Subcutaneous abdominal adipose tissue (tissue), 5 donors: ENCODE results near the gene SLC6A3.

Source experiments
- H3K27ac ChIP-seq: one replicate; pipeline ENCODE4 v1.7.0; 2013; ENCODE audit warnings: low read depth, mild to moderate bottlenecking, inconsistent platforms, low read length, moderate library complexity
- H3K27me3 ChIP-seq, 5 donors: one replicate each; pipeline ENCODE4 v1.7.0; 2013; ENCODE audit warnings: low read length in 5 of 5, inconsistent platforms in 1 of 5; ENCODE audit not compliant: control insufficient read depth in 5 of 5, insufficient read depth in 4 of 5
- H3K36me3 ChIP-seq, 5 donors: one replicate each; pipeline ENCODE4 v1.7.0; 2013; ENCODE audit warnings: low read length in 5 of 5; ENCODE audit not compliant: control insufficient read depth in 5 of 5, insufficient read depth in 5 of 5
- H3K4me1 ChIP-seq, 5 donors: one replicate each; pipeline ENCODE4 v1.7.0; 2013; ENCODE audit warnings: low read length in 5 of 5, mild to moderate bottlenecking in 3 of 5, moderate library complexity in 1 of 5; ENCODE audit not compliant: control insufficient read depth in 5 of 5, insufficient read depth in 5 of 5
- H3K4me3 ChIP-seq, 5 donors: one replicate each; pipeline ENCODE4 v1.7.0; 2013; ENCODE audit warnings: low read length in 5 of 5, low read depth in 1 of 5
- H3K9ac ChIP-seq, 5 donors: one replicate each; pipeline ENCODE4 v1.7.0; 2013; ENCODE audit warnings: low read length in 5 of 5, mild to moderate bottlenecking in 4 of 5, moderate library complexity in 3 of 5
- H3K9me3 ChIP-seq, 5 donors: one replicate each; pipeline ENCODE4 v1.7.0; 2013; ENCODE audit warnings: low read length in 5 of 5; ENCODE audit not compliant: control insufficient read depth in 5 of 5
- donor health status: healthy.
- donor health status: healthy.
- donor health status: healthy.
- donor health status: healthy.
- donor health status: healthy.

SLC6A3 gene

GRCh38 chr5:1417586-1418225 is 27.5 kb downstream of the SLC6A3 start:
- Histone ChIP-seq H3K27me3 (peaks cover 0 to 11% (median 3%) of the 10 kb centered on the region in 5 donors), H3K36me3 (no peaks in the 10 kb centered on the region), H3K4me1 (peaks cover 0 to 12% (median 9%) of the 10 kb centered on the region in 5 donors), H3K9me3 (peaks cover 0 to 3% (median 0%) of the 10 kb centered on the region in 5 donors), H3K4me3 (no peak overlapping the region), H3K27ac (no peak overlapping the region), H3K9ac (no peak overlapping the region)

- H3K27me3 ChIP-seq, result peaks cover 0 to 19% (median 8%) of the 10 kb centered on the region in 5 donors
- no peak overlapping the region for H3K27ac ChIP-seq
- H3K4me3 ChIP-seq, result no peak overlapping the region
- H3K36me3 ChIP-seq, result no peaks in the 10 kb centered on the region
- peaks cover 0 to 3% (median 0%) of the 10 kb centered on the region in 5 donors for H3K9me3 ChIP-seq
- no peak overlapping the region for H3K9ac ChIP-seq
- H3K4me1 ChIP-seq, result peaks cover 0 to 12% (median 9%) of the 10 kb centered on the region in 5 donors
These were observed 28.3 kb downstream of the SLC6A3 start for GRCh38 chr5:1416856-1417469.

GRCh38 chr5:1415626-1416360 is 29.4 kb downstream of the SLC6A3 start:
- peaks cover 0 to 9% (median 6%) of the 10 kb centered on the region in 5 donors for H3K4me1 ChIP-seq

GRCh38 chr5:1415059-1415425 is 30.2 kb downstream of the SLC6A3 start:
- Histone ChIP-seq H3K4me3 (no peak overlapping the region), H3K9ac (no peak overlapping the region), H3K27me3 (peaks cover 0 to 23% (median 11%) of the 10 kb centered on the region in 5 donors), H3K27ac (no peak overlapping the region), H3K36me3 (no peaks in the 10 kb centered on the region), H3K9me3 (peaks cover 0 to 3% (median 0%) of the 10 kb centered on the region in 5 donors), H3K4me1 (peaks cover 0 to 1% (median 0%) of the 10 kb centered on the region in 5 donors)

More at GRCh38 chr5:1415626-1416360, 29.4 kb downstream of the SLC6A3 start:
- H3K9me3 ChIP-seq, result peaks cover 0 to 3% (median 0%) of the 10 kb centered on the region in 5 donors
- H3K27ac ChIP-seq, result no peak overlapping the region
- peaks cover 0 to 23% (median 10%) of the 10 kb centered on the region in 5 donors for H3K27me3 ChIP-seq
- H3K9ac ChIP-seq, result no peak overlapping the region
- H3K4me3 ChIP-seq, result no peak overlapping the region
- H3K36me3 ChIP-seq, result no peaks in the 10 kb centered on the region

GRCh38 chr5:1414311-1415058 is 30.8 kb downstream of the SLC6A3 start:
- H3K9me3 ChIP-seq, result peaks cover 0 to 3% (median 0%) of the 10 kb centered on the region in 5 donors
- H3K36me3 ChIP-seq, result no peaks in the 10 kb centered on the region
- H3K9ac ChIP-seq, result no peak overlapping the region
- no peaks in the 10 kb centered on the region for H3K4me1 ChIP-seq
- H3K27me3 ChIP-seq, result peaks cover 0 to 26% (median 17%) of the 10 kb centered on the region in 5 donors
- H3K4me3 ChIP-seq, result no peak overlapping the region
- H3K27ac ChIP-seq, result no peak overlapping the region

- Histone ChIP-seq H3K27me3 (peaks cover 0 to 30% (median 21%) of the 10 kb centered on the region in 5 donors), H3K27ac (no peak overlapping the region), H3K9me3 (peaks cover 0 to 3% (median 0%) of the 10 kb centered on the region in 5 donors), H3K36me3 (no peaks in the 10 kb centered on the region), H3K9ac (no peak overlapping the region), H3K4me1 (no peaks in the 10 kb centered on the region), H3K4me3 (no peak overlapping the region)
These were observed 31.5 kb downstream of the SLC6A3 start for GRCh38 chr5:1413611-1414241.

GRCh38 chr5:1413211-1413610 is 32.0 kb downstream of the SLC6A3 start:
- H3K4me3 ChIP-seq, result no peak overlapping the region
- peaks cover 0 to 3% (median 0%) of the 10 kb centered on the region in 5 donors for H3K9me3 ChIP-seq
- peaks cover 0 to 35% (median 26%) of the 10 kb centered on the region in 5 donors for H3K27me3 ChIP-seq
- H3K4me1 ChIP-seq, result no peaks in the 10 kb centered on the region
- no peaks in the 10 kb centered on the region for H3K36me3 ChIP-seq
- H3K27ac ChIP-seq, result no peak overlapping the region
- no peak overlapping the region for H3K9ac ChIP-seq

GRCh38 chr5:1412621-1413020 is 32.6 kb downstream of the SLC6A3 start:
- H3K4me3 ChIP-seq, result no peak overlapping the region
- no peaks in the 10 kb centered on the region for H3K36me3 ChIP-seq
- no peak overlapping the region for H3K27ac ChIP-seq
- no peaks in the 10 kb centered on the region for H3K4me1 ChIP-seq
- H3K9me3 ChIP-seq, result peaks cover 0 to 3% (median 0%) of the 10 kb centered on the region in 5 donors
- peaks cover 0 to 35% (median 26%) of the 10 kb centered on the region in 5 donors for H3K27me3 ChIP-seq
- no peak overlapping the region for H3K9ac ChIP-seq

- Histone ChIP-seq H3K4me3 (no peak overlapping the region), H3K27ac (no peak overlapping the region), H3K36me3 (no peaks in the 10 kb centered on the region), H3K4me1 (no peaks in the 10 kb centered on the region), H3K9me3 (peaks cover 0 to 3% (median 0%) of the 10 kb centered on the region in 5 donors), H3K27me3 (peaks cover 0 to 35% (median 26%) of the 10 kb centered on the region in 5 donors), H3K9ac (no peak overlapping the region)
These were observed 33.1 kb downstream of the SLC6A3 start for GRCh38 chr5:1412163-1412562.
